GM21381 (cell line): ENCODE results near the gene ARMH4.
"Not testable (repeated sequence)": the region's sequence is repeated elsewhere in the genome, so short reads cannot be mapped to it uniquely, and the experiment has no call there.

Experiments
- ATAC-seq: cut with Tn5 transposase; IDR thresholded peaks from one replicate; pipeline ENCODE4 v1.9.1; 2021; ENCODE audit warnings: mild to moderate bottlenecking, moderate library complexity; ENCODE audit not compliant: unreplicated experiment

The ARMH4 gene

DNA sequence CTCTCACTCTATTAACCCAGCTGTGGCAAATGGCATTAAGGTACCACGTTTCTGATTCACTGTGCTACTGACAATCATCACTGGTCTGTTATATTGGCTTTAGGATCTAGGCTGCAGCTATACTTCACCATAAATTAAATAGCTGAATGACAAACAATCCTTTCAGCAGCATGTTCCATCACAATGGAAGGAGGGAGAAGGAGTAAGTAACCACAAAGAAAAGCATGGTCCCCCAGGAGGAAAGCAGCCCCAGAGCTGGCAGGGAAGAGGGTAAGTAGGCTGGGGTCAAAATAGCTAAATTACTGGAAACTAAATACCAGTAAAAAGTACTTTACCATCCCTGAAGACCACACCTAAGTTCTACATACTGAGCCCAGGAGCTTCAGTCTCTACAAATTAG, 2.8 kb downstream of the ARMH4 start:
- no peak for ATAC-seq

DNA sequence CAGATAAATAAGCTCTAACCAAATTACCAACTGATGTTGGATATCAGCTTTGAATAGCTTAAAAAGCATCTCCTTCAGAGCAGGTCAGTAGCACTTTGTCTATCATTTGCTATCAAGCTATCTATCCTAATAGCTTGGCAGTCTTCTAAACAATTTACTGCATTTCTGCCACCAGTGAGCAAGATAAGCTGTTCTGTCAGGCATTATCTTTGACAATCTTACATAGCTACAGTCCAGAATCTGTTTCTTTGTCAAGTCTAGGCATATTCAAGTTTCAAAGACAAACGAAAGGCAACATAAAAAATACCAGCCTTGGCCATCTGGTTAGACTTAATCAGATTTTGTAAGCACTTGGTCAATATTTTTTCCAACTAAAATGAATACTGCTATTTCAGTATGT, 5.6 kb downstream of the ARMH4 start:
- ATAC-seq: no peak

- ATAC-seq: no peak
These were observed 6.1 kb downstream of the ARMH4 start for GRCh38 chr14:58145936-58146335.

- no peak for ATAC-seq
These were observed 8.9 kb downstream of the ARMH4 start for GRCh38 chr14:58143106-58143505.

- ATAC-seq: no peak
These were observed 10.1 kb downstream of the ARMH4 start for GRCh38 chr14:58141893-58142292.

GRCh38 chr14:58138714-58139482, 13.1 kb downstream of the ARMH4 start:
- ATAC-seq: no peak

- no peak for ATAC-seq
These were observed 13.8 kb downstream of the ARMH4 start for GRCh38 chr14:58138031-58138713.

DNA sequence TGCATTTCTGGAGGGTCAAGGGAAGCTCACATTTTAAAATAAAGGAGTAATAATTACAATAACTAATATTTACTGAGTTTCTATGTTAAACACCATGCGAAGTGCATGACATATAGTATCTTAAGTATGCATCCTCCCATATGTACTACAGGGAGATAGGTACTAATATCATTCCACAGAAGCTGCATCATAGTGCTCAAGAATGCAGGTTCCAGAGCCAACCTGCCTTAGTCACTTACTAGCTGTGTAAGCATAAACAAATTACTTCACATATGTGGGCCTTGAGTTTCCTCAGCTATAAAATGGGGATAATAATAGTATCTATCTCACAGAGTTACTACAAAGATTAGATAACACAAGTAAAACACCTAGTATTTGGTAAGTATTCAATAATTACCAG, 18.3 kb downstream of the ARMH4 start:
- ATAC-seq: no peak

GRCh38 chr14:58131386-58131785, 20.6 kb downstream of the ARMH4 start:
- no peak for ATAC-seq

DNA sequence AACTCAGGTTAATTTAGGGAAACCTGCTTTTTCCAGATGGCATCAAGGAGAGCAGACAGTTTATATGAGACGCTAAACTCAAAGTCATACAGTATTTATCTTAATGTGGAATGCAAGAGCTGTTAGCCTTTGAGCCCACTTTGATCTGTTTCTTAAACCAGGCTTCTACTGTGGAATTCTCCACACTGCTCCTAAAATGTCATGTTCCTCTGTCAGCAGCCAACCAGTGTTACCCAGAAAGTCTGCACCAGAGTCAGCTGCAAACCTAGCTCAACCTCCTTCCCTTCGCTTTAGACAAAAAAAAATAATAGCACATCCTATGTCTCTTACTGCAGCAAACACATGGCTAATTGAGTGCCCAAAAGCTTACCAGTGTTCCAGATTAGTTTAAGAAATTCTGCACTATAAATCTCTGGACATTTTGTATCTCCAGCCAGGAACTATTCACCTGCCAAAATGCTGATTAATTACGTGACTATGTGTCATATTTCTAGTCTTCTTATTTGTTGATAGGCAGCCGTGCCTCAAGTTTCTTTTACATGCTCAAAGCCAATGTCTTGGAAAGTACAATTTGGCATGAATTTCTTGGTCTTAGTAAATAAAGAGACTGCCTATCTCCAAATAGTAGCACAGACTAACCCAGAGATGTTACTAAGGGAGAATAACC, 21.8 kb downstream of the ARMH4 start:
- no peak for ATAC-seq

GRCh38 chr14:58129208-58129607, 22.8 kb downstream of the ARMH4 start:
- no peak for ATAC-seq

DNA sequence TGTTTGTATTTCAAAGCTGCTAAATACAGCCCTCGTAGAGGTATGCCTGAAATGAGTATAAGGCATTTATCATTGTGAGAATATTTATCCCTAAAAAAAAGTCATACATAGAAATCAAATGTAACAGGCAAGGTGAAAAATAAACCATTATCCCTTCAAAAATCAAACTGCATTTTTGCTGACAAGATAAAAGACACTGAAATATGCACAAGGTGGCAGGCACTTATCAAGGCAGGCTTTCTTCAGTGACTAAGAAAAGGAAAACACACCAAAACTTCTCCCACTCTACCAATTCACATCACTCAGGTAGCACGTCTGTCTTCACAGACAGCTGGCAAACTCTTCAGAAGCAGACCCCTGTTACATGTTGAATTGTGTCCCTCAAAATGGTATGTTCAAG, 23.6 kb downstream of the ARMH4 start:
- ATAC-seq: no peak

GRCh38 chr14:58122546-58122945, 29.5 kb downstream of the ARMH4 start:
- ATAC-seq: not testable (repeated sequence)

DNA sequence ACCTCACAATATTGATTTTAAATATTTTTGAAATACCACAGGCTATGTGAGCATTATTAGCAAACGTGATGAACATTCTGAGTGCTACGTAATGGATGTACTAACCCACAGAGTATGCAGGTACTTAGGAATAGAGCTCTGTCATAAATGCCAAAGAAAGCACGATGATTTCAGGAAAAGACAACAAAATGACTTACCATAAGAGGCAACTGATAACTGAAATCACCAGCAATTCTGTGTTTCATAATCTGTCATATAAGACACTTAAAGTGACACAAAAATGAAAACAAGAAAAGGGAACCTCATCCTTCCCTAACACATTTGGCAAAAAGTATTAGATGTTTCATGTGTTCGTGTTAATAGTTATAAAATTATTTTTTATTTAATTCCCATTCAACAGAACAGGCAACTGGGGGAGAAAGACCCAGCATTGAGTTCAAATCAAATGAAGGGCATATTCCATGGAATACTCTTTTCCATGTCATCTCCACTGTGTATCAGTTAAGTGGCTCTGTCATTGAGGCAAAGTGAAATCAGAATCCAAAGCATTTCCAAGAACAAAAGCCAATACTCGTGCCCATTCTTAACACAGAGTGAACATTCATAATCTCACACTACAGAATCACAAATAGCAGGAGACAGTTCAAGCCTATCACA, 30.4 kb downstream of the ARMH4 start:
- ATAC-seq: no peak

GRCh38 chr14:58119381-58119780, 32.6 kb downstream of the ARMH4 start:
- ATAC-seq: no peak

- no peak for ATAC-seq
These were observed 33.8 kb downstream of the ARMH4 start for GRCh38 chr14:58118097-58118815.

GRCh38 chr14:58109744-58110143, 42.3 kb downstream of the ARMH4 start:
- no peak for ATAC-seq

DNA sequence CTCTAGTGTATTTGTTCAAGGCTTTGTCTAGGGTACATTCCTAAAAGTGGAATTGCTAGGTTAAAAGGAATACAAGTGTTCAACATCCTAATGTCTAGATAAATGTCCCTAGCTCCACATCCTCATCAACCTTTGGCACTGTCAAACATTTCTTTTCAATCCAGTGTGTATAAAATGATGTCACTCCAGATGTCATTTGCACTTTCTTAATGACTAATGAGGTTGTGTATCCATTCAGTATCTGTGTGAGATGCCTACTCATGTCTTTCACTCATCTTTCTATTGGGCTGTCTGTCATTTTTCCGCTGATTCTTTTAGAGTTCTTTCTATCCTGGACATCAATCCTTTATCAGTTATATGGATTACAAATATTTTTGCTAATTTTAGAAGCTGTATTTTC, 43.3 kb downstream of the ARMH4 start:
- ATAC-seq: no peak

- ATAC-seq: no peak
These were observed 44.0 kb downstream of the ARMH4 start for GRCh38 chr14:58107947-58108552.

DNA sequence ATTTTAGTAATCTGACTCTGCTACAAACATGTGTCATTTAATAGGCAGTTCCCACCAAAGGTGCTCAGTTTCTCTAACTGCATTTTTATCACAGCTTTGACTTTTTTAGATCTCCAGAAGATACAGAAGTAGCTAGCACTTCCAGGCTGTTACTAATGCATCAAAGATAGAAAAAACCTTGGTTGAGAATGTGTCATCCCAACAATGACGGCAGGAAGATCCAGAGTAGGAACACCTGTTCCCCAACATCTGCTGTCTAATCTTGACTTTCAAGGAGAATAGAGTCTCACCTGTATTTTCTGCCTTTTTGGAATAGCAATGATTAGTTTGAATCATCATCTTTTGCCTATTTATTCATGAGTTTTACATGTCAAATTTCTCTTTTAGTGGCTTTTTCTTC, 45.0 kb downstream of the ARMH4 start:
- no peak for ATAC-seq
